ENCODE results near the gene SPDYE16.
"Not testable (repeated sequence)": the region's sequence is repeated elsewhere in the genome, so short reads cannot be mapped to it uniquely, and the experiment has no call there.

SPDYE16 gene

DNA sequence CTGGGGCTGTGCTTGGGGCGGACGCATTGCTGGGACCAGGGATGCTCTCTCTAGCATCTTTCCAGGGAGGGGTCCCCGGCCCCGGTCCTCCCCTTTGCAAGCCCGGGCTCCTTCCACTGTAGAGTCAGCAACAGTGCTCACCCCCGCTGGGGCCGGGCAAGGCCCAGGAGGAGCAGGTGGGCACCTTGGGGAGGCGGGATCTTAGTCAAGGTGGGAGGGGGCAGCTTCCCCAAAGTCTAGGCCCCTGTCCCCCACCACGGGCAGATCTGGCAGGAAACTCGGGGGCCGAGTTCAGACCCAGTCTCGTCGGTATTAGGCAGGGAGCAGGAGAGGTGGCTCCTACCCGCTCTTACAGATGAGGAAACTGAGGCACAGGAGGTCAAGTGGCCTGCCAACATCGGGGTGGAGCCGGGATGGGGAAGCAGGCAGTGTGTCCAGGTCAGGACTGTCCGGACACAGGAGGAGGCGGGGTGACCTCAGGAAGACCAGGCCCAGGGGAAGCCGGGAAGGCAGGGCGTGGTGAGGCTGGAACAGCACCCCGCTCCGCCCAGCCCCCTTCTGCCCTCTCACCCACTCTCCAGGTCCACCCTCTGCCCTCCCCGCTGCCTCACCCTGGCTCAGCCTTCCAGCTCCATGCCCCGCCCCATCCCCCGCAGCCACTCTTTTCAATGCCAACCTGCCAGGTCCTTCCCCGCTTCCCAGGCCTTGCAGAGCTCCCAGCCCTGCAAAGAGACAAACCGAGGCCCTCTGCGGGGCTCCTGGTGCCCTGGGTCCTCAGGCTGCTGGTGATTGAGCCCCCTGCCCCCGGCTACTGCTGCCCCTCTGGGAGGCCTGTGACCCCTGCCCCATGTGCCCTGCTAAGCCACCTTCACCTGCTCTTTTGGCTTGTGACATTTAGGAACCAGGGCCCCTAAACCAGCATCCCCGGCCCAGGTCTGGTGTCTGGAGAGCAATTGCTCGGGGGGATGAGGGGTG, 30.9 kb downstream of the SPDYE16 start:
- not testable (repeated sequence) for H3K9me3 ChIP-seq (ENCODE audit: control insufficient read depth in 2 of 2, low read length in 2 of 2); H3K4me1 ChIP-seq (ENCODE audit: control insufficient read depth in 2 of 2, insufficient read depth in 2 of 2, low read length in 2 of 2); H3K27me3 ChIP-seq (ENCODE audit: control insufficient read depth in 2 of 2, insufficient read depth in 2 of 2, low read length in 2 of 2); H3K36me3 ChIP-seq (ENCODE audit: control insufficient read depth in 2 of 2, insufficient read depth in 2 of 2, low read length in 2 of 2)
- H3K9ac ChIP-seq (ENCODE audit: low read depth in 1 of 2, low read length in 2 of 2): peak overlapping the region in 1 of 2 donors; percentile 60
- H3K4me3 ChIP-seq (ENCODE audit: low read length in 2 of 2): peak overlapping the region in 1 of 2 donors; percentile 35
- peak overlapping the region; percentile 15 to 48 for H3K27ac ChIP-seq (ENCODE audit: low read depth in 2 of 2, low read length in 2 of 2)

DNA sequence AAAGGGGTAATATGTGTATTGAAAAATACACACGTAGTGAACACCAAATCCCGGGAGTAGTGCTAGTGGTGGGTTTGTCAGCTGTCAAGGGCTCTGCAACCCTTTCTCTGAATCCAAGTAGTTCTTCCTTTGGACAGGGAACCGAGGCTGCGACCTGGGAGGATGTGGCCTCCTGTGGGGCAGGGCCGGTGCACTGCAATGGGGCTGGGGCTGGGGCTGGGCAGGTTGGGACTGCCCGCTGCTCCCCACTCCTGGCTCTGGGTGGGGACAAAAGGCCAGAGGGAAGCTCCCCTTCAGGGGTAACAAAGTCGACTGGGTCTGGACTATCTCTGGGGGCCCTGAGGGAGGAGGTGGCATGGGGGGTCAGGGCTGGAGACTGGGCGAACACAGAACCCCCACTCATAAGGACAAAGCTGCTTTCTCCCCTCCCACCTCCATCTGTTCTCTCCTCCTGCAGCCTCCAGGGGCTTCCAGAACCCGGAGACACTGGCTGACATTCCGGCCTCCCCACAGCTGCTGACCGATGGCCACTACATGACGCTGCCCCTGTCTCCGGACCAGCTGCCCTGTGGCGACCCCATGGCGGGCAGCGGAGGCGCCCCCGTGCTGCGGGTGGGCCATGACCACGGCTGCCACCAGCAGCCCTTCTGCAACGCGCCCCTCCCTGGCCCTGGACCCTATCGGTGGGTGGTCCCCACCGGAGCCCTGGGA, 31.7 kb downstream of the SPDYE16 start:
- H3K27me3 ChIP-seq (ENCODE audit: control insufficient read depth in 2 of 2, insufficient read depth in 2 of 2, low read length in 2 of 2); H3K9ac ChIP-seq (ENCODE audit: low read depth in 1 of 2, low read length in 2 of 2); H3K4me1 ChIP-seq (ENCODE audit: control insufficient read depth in 2 of 2, insufficient read depth in 2 of 2, low read length in 2 of 2); H3K36me3 ChIP-seq (ENCODE audit: control insufficient read depth in 2 of 2, insufficient read depth in 2 of 2, low read length in 2 of 2); H3K9me3 ChIP-seq (ENCODE audit: control insufficient read depth in 2 of 2, low read length in 2 of 2); H3K27ac ChIP-seq (ENCODE audit: low read depth in 2 of 2, low read length in 2 of 2): not testable (repeated sequence)
- peak overlapping the region in 1 of 2 donors; percentile 35 for H3K4me3 ChIP-seq (ENCODE audit: low read length in 2 of 2)

- Histone ChIP-seq H3K36me3 (ENCODE audit: control insufficient read depth in 2 of 2, insufficient read depth in 2 of 2, low read length in 2 of 2) (peaks cover 3 to 11% of the 10 kb centered on the region in 2 donors), H3K9ac (ENCODE audit: low read depth in 1 of 2, low read length in 2 of 2) (no peak within 1 kb of the TSS), H3K9me3 (ENCODE audit: control insufficient read depth in 2 of 2, low read length in 2 of 2) (no peaks in the 10 kb centered on the region), H3K4me3 (ENCODE audit: low read length in 2 of 2) (no peak within 1 kb of the TSS), H3K27me3 (ENCODE audit: control insufficient read depth in 2 of 2, insufficient read depth in 2 of 2, low read length in 2 of 2) (no peaks in the 10 kb centered on the region), H3K27ac (ENCODE audit: low read depth in 2 of 2, low read length in 2 of 2) (no peak within 1 kb of the TSS), H3K4me1 (ENCODE audit: control insufficient read depth in 2 of 2, insufficient read depth in 2 of 2, low read length in 2 of 2) (peaks cover 7 to 9% of the 10 kb centered on the region in 2 donors)
Observed at GRCh38 chr7:76509931-76510877, 32.9 kb downstream of the SPDYE16 start, which contains the start of gene UPK3B. UPK3B (plus strand) TSS chr7:76510552; CDS start chr7:76510653, 101 bp downstream.

DNA sequence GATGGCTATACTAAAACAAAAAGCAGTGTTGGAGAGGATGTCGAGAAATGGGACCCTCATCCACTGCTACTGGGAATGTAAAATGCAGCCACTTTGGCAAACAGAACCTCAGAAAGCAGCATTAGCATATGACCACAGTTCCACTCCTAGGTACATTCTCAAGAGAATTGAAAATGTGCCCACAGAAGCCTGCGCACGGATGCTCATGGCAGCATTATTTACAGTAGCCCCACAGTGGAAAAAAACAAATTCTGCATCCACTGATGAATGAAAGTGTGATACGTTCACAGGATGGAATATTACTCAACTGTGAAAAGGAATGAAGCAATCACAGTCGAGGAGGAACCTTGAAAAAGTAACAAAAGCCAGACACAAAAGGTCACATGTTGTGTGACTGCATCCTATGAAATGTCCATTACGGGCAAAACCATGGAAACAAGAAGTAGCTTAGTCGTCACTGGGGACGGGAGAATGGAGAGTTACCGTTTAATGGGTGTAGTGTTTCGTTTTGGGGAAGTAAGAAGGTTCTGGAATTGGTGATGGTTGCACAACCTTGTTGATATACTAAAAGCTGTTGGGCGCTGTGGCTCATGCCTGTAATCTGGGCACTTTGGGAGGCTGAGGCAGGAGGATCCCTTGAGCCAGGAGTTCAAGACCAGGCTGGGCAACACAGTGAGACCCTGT, 35.2 kb downstream of the SPDYE16 start:
- Histone ChIP-seq H3K9ac (ENCODE audit: low read depth in 1 of 2, low read length in 2 of 2) (no peak overlapping the region), H3K27me3 (ENCODE audit: control insufficient read depth in 2 of 2, insufficient read depth in 2 of 2, low read length in 2 of 2) (no peaks in the 10 kb centered on the region), H3K36me3 (ENCODE audit: control insufficient read depth in 2 of 2, insufficient read depth in 2 of 2, low read length in 2 of 2) (peaks cover 3 to 12% of the 10 kb centered on the region in 2 donors), H3K4me3 (ENCODE audit: low read length in 2 of 2) (no peak overlapping the region), H3K4me1 (ENCODE audit: control insufficient read depth in 2 of 2, insufficient read depth in 2 of 2, low read length in 2 of 2) (peaks cover 2% of the 10 kb centered on the region in 2 donors), H3K9me3 (ENCODE audit: control insufficient read depth in 2 of 2, low read length in 2 of 2) (no peaks in the 10 kb centered on the region), H3K27ac (ENCODE audit: low read depth in 2 of 2, low read length in 2 of 2) (no peak overlapping the region)

DNA sequence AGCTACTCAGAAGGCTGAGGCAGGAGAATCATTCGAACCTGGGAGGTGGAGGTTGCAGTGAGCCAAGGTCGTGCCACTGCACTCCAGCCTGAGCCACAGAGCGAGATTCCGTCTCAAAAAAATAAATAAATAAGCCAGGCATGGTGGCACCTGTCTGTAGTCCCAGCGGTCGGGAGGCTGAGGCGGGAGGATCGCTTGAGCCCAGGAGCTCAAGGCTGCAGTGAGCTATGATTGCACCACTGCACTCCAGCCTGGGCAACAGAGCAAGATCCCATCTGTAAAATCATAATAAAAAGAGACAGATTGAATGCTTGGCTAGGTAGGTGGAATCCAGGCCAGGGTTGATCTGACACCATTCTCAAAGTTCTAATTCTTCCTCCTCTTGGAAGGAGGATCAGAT, 36.5 kb downstream of the SPDYE16 start:
- H3K9me3 ChIP-seq (ENCODE audit: control insufficient read depth in 2 of 2, low read length in 2 of 2); H3K9ac ChIP-seq (ENCODE audit: low read depth in 1 of 2, low read length in 2 of 2); H3K27ac ChIP-seq (ENCODE audit: low read depth in 2 of 2, low read length in 2 of 2); H3K4me3 ChIP-seq (ENCODE audit: low read length in 2 of 2); H3K27me3 ChIP-seq (ENCODE audit: control insufficient read depth in 2 of 2, insufficient read depth in 2 of 2, low read length in 2 of 2); H3K4me1 ChIP-seq (ENCODE audit: control insufficient read depth in 2 of 2, insufficient read depth in 2 of 2, low read length in 2 of 2): not testable (repeated sequence)
- H3K36me3 ChIP-seq (ENCODE audit: control insufficient read depth in 2 of 2, insufficient read depth in 2 of 2, low read length in 2 of 2): peaks cover 3 to 15% of the 10 kb centered on the region in 2 donors

- H3K4me3 ChIP-seq (ENCODE audit: low read length in 2 of 2): no peak overlapping the region
- peaks cover 3 to 15% of the 10 kb centered on the region in 2 donors for H3K36me3 ChIP-seq (ENCODE audit: control insufficient read depth in 2 of 2, insufficient read depth in 2 of 2, low read length in 2 of 2)
Observed at GRCh38 chr7:76506081-76506440, 37.0 kb downstream of the SPDYE16 start.

GRCh38 chr7:76505168-76506080, 37.7 kb downstream of the SPDYE16 start:
- Histone ChIP-seq H3K27me3 (ENCODE audit: control insufficient read depth in 2 of 2, insufficient read depth in 2 of 2, low read length in 2 of 2) (no peaks in the 10 kb centered on the region), H3K4me3 (ENCODE audit: low read length in 2 of 2) (no peak overlapping the region), H3K9me3 (ENCODE audit: control insufficient read depth in 2 of 2, low read length in 2 of 2) (no peaks in the 10 kb centered on the region), H3K27ac (ENCODE audit: low read depth in 2 of 2, low read length in 2 of 2) (no peak overlapping the region), H3K36me3 (ENCODE audit: control insufficient read depth in 2 of 2, insufficient read depth in 2 of 2, low read length in 2 of 2) (peaks cover 3 to 15% of the 10 kb centered on the region in 2 donors), H3K9ac (ENCODE audit: low read depth in 1 of 2, low read length in 2 of 2) (no peak overlapping the region), H3K4me1 (ENCODE audit: control insufficient read depth in 2 of 2, insufficient read depth in 2 of 2, low read length in 2 of 2) (no peaks in the 10 kb centered on the region)

More at GRCh38 chr7:76506081-76506440, 37.0 kb downstream of the SPDYE16 start:
- H3K9me3 ChIP-seq (ENCODE audit: control insufficient read depth in 2 of 2, low read length in 2 of 2): no peaks in the 10 kb centered on the region
- no peaks in the 10 kb centered on the region for H3K27me3 ChIP-seq (ENCODE audit: control insufficient read depth in 2 of 2, insufficient read depth in 2 of 2, low read length in 2 of 2)
- H3K9ac ChIP-seq (ENCODE audit: low read depth in 1 of 2, low read length in 2 of 2): no peak overlapping the region
- H3K27ac ChIP-seq (ENCODE audit: low read depth in 2 of 2, low read length in 2 of 2): no peak overlapping the region
- no peaks in the 10 kb centered on the region for H3K4me1 ChIP-seq (ENCODE audit: control insufficient read depth in 2 of 2, insufficient read depth in 2 of 2, low read length in 2 of 2)

DNA sequence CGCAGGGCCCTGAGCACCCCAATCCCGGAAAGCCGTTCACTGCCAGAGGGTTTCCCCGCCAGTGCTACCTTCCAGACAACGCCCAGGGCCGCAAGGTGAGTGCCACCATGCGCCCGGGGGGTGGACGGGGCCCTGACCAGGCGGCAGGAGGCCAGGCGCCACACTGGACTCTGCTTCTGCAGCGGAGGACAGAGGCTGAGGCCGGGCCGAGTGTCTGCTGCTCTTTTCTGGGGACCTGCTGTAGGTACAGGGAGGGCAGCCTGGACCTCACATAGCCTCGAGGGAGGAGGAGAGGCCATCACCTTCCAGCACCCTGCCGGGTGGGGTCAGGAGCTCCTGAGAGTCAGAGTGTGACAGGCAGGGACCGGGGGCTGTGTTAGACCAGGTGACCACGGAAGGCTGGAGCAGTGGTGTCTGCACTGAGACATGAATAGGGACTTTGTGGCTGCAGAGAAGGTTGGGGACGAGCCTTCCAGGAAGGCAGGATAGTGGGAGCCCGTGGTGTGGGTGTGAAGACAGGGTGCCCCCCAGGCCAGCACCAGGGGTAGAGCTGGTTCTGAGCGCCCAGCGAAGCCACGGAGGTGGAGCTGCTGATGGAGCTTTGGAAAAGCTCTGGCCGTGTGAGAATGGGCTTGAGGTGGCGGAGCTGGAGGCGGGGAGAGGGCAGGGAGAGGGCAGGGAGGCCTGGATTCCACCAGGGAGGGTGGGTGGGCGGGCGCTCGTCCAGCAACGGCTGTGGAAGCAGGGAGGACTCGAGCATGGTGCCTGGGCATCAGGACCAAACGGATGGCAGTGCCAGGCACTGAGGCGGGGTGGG, 38.5 kb downstream of the SPDYE16 start:
- H3K4me1 ChIP-seq (ENCODE audit: control insufficient read depth in 2 of 2, insufficient read depth in 2 of 2, low read length in 2 of 2); H3K4me3 ChIP-seq (ENCODE audit: low read length in 2 of 2); H3K27ac ChIP-seq (ENCODE audit: low read depth in 2 of 2, low read length in 2 of 2); H3K9ac ChIP-seq (ENCODE audit: low read depth in 1 of 2, low read length in 2 of 2); H3K27me3 ChIP-seq (ENCODE audit: control insufficient read depth in 2 of 2, insufficient read depth in 2 of 2, low read length in 2 of 2); H3K9me3 ChIP-seq (ENCODE audit: control insufficient read depth in 2 of 2, low read length in 2 of 2): not testable (repeated sequence)
- H3K36me3 ChIP-seq (ENCODE audit: control insufficient read depth in 2 of 2, insufficient read depth in 2 of 2, low read length in 2 of 2): peaks cover 3 to 15% of the 10 kb centered on the region in 2 donors

Data from mucosa of rectum (tissue), 2 donors.